Stomach (tissue), 9 donors: ENCODE measurements around the gene MGST3. TPM values are rescaled to one million over a fixed set of nuclear protein-coding genes. Genes with fewer than 3 reads are reported as not detected.
"Not testable (repeated sequence)": the region's sequence is repeated elsewhere in the genome, so short reads cannot be mapped to it uniquely, and the experiment has no call there.

Experiments used
- DNase-seq, 2 donors: peaks; one replicate each; pipeline versions ENCODE4 v3.0.0 to v3.0.0-alpha.2; 2013 to 2019
- H3K27ac ChIP-seq, 5 donors: fragments of 200-600 bp in 4 of 5; sonication (generic) in 4 of 5; one replicate each; pipeline ENCODE4 v1.5.1; 2013 to 2019; ENCODE audit warnings: mild to moderate bottlenecking in 1 of 5, moderate library complexity in 1 of 5
- H3K27me3 ChIP-seq, 3 donors: fragments of 200-600 bp; sonication (generic); one replicate each; pipeline ENCODE4 v1.5.1; 2017 to 2019; ENCODE audit warnings: mixed run types in 1 of 3
- H3K36me3 ChIP-seq, 4 donors: fragments of 200-600 bp; sonication (generic); 1 replicate in 3 of 4; 2 replicates in 1 of 4; pipeline ENCODE4 v1.5.1; 2016 to 2019
- H3K4me1 ChIP-seq, 4 donors: fragments of 200-600 bp; sonication (generic); one replicate each; pipeline ENCODE4 v1.5.1; 2016 to 2019
- H3K4me3 ChIP-seq, 4 donors: fragments of 200-600 bp; sonication (generic) in 3 of 4; one replicate each; pipeline ENCODE4 v1.5.1; 2016 to 2019; ENCODE audit warnings: mild to moderate bottlenecking in 1 of 4
- H3K9me3 ChIP-seq, 4 donors: fragments of 200-600 bp; sonication (generic); one replicate each; pipeline ENCODE4 v1.5.1; 2016 to 2019
- CTCF ChIP-seq, 7 experiments: fragments of 450-650 bp in 4 of 7; fragments of 200-600 bp in 3 of 7; sonication (generic) in 3 of 7; IDR thresholded peaks; one replicate each; pipeline ENCODE4 v1.5.1; 2016 to 2019; ENCODE audit warnings: antibody characterized with exemption in 7 of 7, control low read depth in 2 of 7, mild to moderate bottlenecking in 1 of 7
- EP300 ChIP-seq: sonication (generic); formaldehyde crosslinking; IDR thresholded peaks from one replicate; pipeline ENCODE4 v1.6.1; 2017; ENCODE audit warnings: antibody characterized with exemption
- POLR2A ChIP-seq, 4 donors: fragments of 450-650 bp; IDR thresholded peaks; one replicate each; pipeline ENCODE4 v1.6.1; 2016; ENCODE audit warnings: antibody characterized with exemption in 4 of 4, control low read depth in 2 of 4, mild to moderate bottlenecking in 1 of 4, moderate library complexity in 1 of 4
- POLR2AphosphoS5 ChIP-seq, 3 donors: sonication (generic); formaldehyde crosslinking; IDR thresholded peaks; one replicate each; pipeline ENCODE4 v1.6.1; 2016; ENCODE audit warnings: antibody characterized with exemption in 3 of 3
- WGBS, 5 donors: extraction: QIAGEN DNeasy Blood & Tissue Kit in 3 of 5; methylation state at CpG; one replicate each; pipeline versions ENCODE4 v1.1.5 to v1.1.7; 2013 to 2018; 5-methylcytosine and 5-hydroxymethylcytosine counted together
- intact Hi-C: fragments of 100-400 bp; cut with DNase I; formaldehyde crosslinking; loops from one replicate; pipeline ENCODE4 v1.15.1; 2023; ENCODE audit warnings: low total_unique reads
- polyA plus RNA-seq, 3 donors: library from polyadenylated mRNA; stranded (reverse); fragments of 200-250 nt; gene quantifications; one replicate each; pipeline ENCODE4 v1.2.3, GENCODE V29; 2013
- total RNA-seq, 5 donors: library from RNA; depleted of rRNA; stranded (reverse); fragments of >200 nt; gene quantifications; one replicate each; pipeline versions ENCODE4 v1.1.0 to v1.2.3, GENCODE V29; 2014 to 2016
- donor health status: healthy with polysubstance abuse.
- donor health status: Bipolar disorder and iron deficiency.
- donor health status: healthy.

The MGST3 gene
- total and polyA plus RNA-seq, 8 donors = 46.1 to 310 (median 124) TPM

- TF ChIP-seq POLR2A (IDR thresholded peaks at IDR 0.05) (no peak), POLR2AphosphoS5 (IDR thresholded peaks at IDR 0.05) (peak in 2 of 3 donors; percentile 62 to 73), CTCF (IDR thresholded peaks at IDR 0.05) (no peak), EP300 (no peak)
- H3K4me1 ChIP-seq = peaks cover 50 to 98% (median 76%) of the 10 kb centered on the region in 4 donors
- H3K4me3 ChIP-seq = no peak overlapping the region
- DNase-seq = peak in 1 of 2 donors; percentile 70
- H3K9me3 ChIP-seq = no peaks in the 10 kb centered on the region
- intact Hi-C loops = no loop called here
- no peaks in the 10 kb centered on the region for H3K27me3 ChIP-seq
- 13 to 33% (median 26%) methylated on average over 1 of the region's 1 CpG for WGBS, 5 donors
- peaks cover 0 to 18% (median 3%) of the 10 kb centered on the region in 4 donors for H3K36me3 ChIP-seq
- peak overlapping the region; percentile 33 to 77 (median 72) for H3K27ac ChIP-seq
Measured at GRCh38 chr1:165637427-165637826, 6.4 kb downstream of the MGST3 start.

- peak overlapping the region in 4 of 5 donors; percentile 64 to 77 (median 74) for H3K27ac ChIP-seq
- H3K9me3 ChIP-seq, intact Hi-C loops, DNase-seq, H3K27me3 ChIP-seq, H3K4me3 ChIP-seq: not testable (repeated sequence)
- peaks cover 42 to 93% (median 69%) of the 10 kb centered on the region in 4 donors for H3K4me1 ChIP-seq
- 79 to 86% (median 85%) methylated on average over 7 of the region's 7 CpGs for WGBS, 5 donors
- H3K36me3 ChIP-seq = peaks cover 0 to 18% (median 3%) of the 10 kb centered on the region in 4 donors
Measured at GRCh38 chr1:165638211-165638610, 7.2 kb downstream of the MGST3 start.

- TF ChIP-seq POLR2A (IDR thresholded peaks at IDR 0.05) = no peak
- no peak for TF ChIP-seq POLR2AphosphoS5 (IDR thresholded peaks at IDR 0.05)
- no peak for TF ChIP-seq EP300
- TF ChIP-seq CTCF (IDR thresholded peaks at IDR 0.05) = no peak
- 88 to 100% (median 96%) methylated on average over 1 of the region's 1 CpG for WGBS, 5 donors
- peak overlapping the region in 1 of 5 donors; percentile 77 for H3K27ac ChIP-seq
- H3K27me3 ChIP-seq = no peaks in the 10 kb centered on the region
- DNase-seq = no peak
- no peaks in the 10 kb centered on the region for H3K9me3 ChIP-seq
- peaks cover 0 to 18% (median 3%) of the 10 kb centered on the region in 4 donors for H3K36me3 ChIP-seq
- H3K4me1 ChIP-seq = peaks cover 29 to 85% (median 56%) of the 10 kb centered on the region in 4 donors
- H3K4me3 ChIP-seq = no peak overlapping the region
- intact Hi-C loops = no loop called here
Measured at GRCh38 chr1:165639821-165640623, 9.0 kb downstream of the MGST3 start.

GRCh38 chr1:165641231-165641987 is 10.4 kb downstream of the MGST3 start:
- WGBS, 5 donors = 50 to 84% (median 84%) methylated on average over 2 of the region's 2 CpGs
- intact Hi-C loops = no loop called here
- Histone ChIP-seq H3K36me3 (peaks cover 0 to 15% (median 3%) of the 10 kb centered on the region in 4 donors), H3K4me1 (peaks cover 21 to 85% (median 56%) of the 10 kb centered on the region in 4 donors), H3K9me3 (no peaks in the 10 kb centered on the region), H3K4me3 (no peak overlapping the region), H3K27ac (no peak overlapping the region), H3K27me3 (no peaks in the 10 kb centered on the region)
- TF ChIP-seq POLR2AphosphoS5 (IDR thresholded peaks at IDR 0.05) (no peak), CTCF (IDR thresholded peaks at IDR 0.05) (no peak), EP300 (no peak), POLR2A (IDR thresholded peaks at IDR 0.05) (no peak)
- no peak for DNase-seq
